ENCODE measurements around the gene CHRM3.
A peak's percentile ranks its signal among the peaks of the same experiment; 100 is the strongest.

CHRM3 gene

DNA sequence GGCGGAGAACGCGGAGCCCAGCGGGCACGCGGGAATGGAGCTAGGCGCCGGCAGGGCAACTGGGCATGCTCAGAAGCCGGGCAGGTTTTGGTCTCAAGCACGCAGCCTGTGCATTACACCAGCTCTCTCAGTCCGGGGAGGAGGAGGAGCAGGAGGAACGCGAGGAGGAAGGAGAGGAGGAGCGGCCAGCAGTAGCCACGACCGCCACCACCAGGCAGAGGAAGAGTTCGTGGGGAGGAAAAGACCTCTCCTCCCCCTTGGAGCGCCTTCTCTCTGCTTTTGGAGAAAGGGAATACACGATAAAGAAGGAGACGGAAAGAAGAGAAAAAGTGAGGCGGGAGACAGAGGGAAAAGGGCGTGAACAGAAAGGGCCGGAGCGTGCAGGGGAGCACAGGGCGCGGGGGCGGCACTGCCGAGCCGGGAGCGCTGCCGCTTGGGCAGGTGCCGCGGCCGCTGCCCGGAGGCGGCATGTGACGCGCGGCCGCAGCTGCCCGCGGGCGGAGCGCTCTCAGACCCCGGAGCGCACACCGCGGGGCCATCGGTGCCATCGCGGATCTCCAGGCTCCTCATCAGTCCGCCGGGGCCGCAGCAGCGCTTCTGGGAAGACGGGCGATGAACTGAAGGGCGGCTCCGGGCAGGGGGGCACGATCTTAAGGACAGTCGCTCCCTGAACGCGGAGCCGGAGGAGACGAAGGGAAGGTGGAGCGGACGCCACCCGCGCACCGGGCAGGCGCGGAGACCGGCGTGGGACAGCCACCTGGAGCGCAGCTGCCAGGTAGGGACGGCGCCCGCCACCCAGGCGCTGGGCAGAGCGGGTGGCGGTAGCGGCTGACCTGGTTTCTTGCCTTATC is at the start of gene CHRM3:
Gene CHRM3, plus strand, starts transcription at position 116 of the 851 bp plus-strand sequence. CDS start 520,884 bp downstream, outside the sequence.
- Histone ChIP-seq H3K9me3 (ENCODE audit: severe bottlenecking) (no peaks in the 10 kb centered on the region), H3K27ac (peak within 1 kb of the TSS; percentile 58), H3K4me3 (ENCODE audit: low read depth, low read length) (peak within 1 kb of the TSS; percentile 75), H3K27me3 (ENCODE audit: insufficient read depth, low read depth, severe bottlenecking) (peaks cover 3% of the 10 kb centered on the region), H3K36me3 (no peaks in the 10 kb centered on the region)
- peak; percentile 74 for TF ChIP-seq CTCF (IDR thresholded peaks at IDR 0.05; ENCODE audit: low read depth, low read length)
- peak; percentile 96 for DNase-seq

DNA sequence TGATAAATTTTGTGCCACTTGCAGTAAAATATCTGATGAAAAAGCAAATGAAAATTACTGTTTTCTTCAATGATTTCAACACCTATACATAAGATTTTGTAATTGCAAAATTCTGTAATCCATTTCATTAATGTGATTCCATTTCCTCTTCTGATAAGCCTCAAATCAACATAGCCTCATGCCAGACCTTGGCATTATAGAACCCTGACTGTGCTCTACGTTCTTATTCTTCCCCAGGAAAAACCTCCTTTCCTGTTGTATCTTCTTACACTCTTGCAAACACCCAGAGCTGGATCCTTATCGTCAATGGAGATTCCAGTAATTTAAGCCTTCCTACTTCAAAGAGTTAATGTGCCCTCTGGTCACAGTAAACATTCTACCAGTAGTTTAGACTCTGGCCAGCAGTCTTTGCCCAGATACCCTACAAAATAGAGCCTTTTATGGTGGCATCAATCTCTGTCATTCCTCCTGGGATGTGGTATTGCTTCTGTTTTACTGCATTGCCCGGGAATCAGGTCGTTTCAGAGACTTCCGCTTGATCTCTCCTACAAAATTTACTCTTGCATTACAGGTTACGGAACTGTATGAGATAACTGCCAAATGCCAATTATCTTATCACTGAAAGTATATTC is 48.5 kb upstream of the CHRM3 start:
- Histone ChIP-seq H3K27ac (no peak overlapping the region), H3K9me3 (ENCODE audit: severe bottlenecking) (no peaks in the 10 kb centered on the region), H3K36me3 (no peaks in the 10 kb centered on the region), H3K4me3 (ENCODE audit: low read depth, low read length) (no peak overlapping the region), H3K27me3 (ENCODE audit: insufficient read depth, low read depth, severe bottlenecking) (no peaks in the 10 kb centered on the region)
- no peak for TF ChIP-seq CTCF (IDR thresholded peaks at IDR 0.05; ENCODE audit: low read depth, low read length)
- no peak for DNase-seq

GRCh38 chr1:239347776-239348175 is 38.6 kb upstream of the CHRM3 start:
- H3K36me3 ChIP-seq, result no peaks in the 10 kb centered on the region
- H3K4me3 ChIP-seq (ENCODE audit: low read depth, low read length), result no peak overlapping the region
- no peaks in the 10 kb centered on the region for H3K9me3 ChIP-seq (ENCODE audit: severe bottlenecking)
- no peak overlapping the region for H3K27ac ChIP-seq
- DNase-seq, result no peak
- no peaks in the 10 kb centered on the region for H3K27me3 ChIP-seq (ENCODE audit: insufficient read depth, low read depth, severe bottlenecking)
- no peak for TF ChIP-seq CTCF (IDR thresholded peaks at IDR 0.05; ENCODE audit: low read depth, low read length)

- H3K4me3 ChIP-seq (ENCODE audit: low read depth, low read length), result no peak overlapping the region
- H3K27me3 ChIP-seq (ENCODE audit: insufficient read depth, low read depth, severe bottlenecking), result no peaks in the 10 kb centered on the region
- no peak overlapping the region for H3K27ac ChIP-seq
- TF ChIP-seq CTCF (IDR thresholded peaks at IDR 0.05; ENCODE audit: low read depth, low read length), result no peak
- DNase-seq, result no peak
- H3K36me3 ChIP-seq, result no peaks in the 10 kb centered on the region
- no peaks in the 10 kb centered on the region for H3K9me3 ChIP-seq (ENCODE audit: severe bottlenecking)
These were observed 37.6 kb upstream of the CHRM3 start for GRCh38 chr1:239348635-239349353.

- Histone ChIP-seq H3K4me3 (ENCODE audit: low read depth, low read length) (no peak overlapping the region), H3K9me3 (ENCODE audit: severe bottlenecking) (no peaks in the 10 kb centered on the region), H3K27ac (no peak overlapping the region), H3K27me3 (ENCODE audit: insufficient read depth, low read depth, severe bottlenecking) (no peaks in the 10 kb centered on the region), H3K36me3 (no peaks in the 10 kb centered on the region)
- DNase-seq, result no peak
- TF ChIP-seq CTCF (IDR thresholded peaks at IDR 0.05; ENCODE audit: low read depth, low read length), result no peak
These were observed 36.7 kb upstream of the CHRM3 start for GRCh38 chr1:239349699-239350098.
